ENCODE data around the gene PSEN1. TPM values are rescaled to one million over a fixed set of nuclear protein-coding genes. Genes with fewer than 3 reads are reported as not detected.

The PSEN1 gene
- total RNA-seq, 4 donors from 2014 or later, result 101 to 221 (median 135) TPM

DNA sequence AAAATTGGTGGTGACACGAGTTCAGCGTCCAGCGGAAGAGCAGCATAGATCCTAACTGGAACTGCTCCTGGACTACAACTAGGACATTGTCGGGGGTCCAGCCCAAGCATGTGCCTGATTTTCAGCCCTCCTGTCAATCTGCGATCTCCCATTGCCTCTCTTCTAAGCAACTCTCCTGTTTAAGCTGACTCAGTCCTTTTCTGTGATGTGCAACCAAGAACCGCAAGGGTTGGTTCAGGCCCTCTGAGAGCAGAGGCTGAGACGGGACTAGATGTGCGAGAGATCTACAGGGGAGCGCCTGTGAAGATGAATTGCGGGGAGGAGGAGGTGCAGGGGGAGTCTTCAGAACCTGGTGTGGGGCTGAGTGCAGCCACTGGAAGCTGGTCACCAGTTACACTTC lies 97.3 kb downstream of the PSEN1 start:
- intact Hi-C loops (cut with DNase I; ENCODE audit: low total_unique reads) (no loop called here), in situ Hi-C loops (cut with MboI; ENCODE audit: low pct_ligation_motif_present in 1 of 4, low pct_unique_long_range_greater_than_20kb in 1 of 4, low sequenced_read_pairs in 3 of 4) (no loop called here)
- Histone ChIP-seq H3K27ac (no peak overlapping the region), H3K9me3 (no peaks in the 10 kb centered on the region), H3K4me3 (no peak overlapping the region), H3K4me1 (peaks cover 14 to 32% (median 19%) of the 10 kb centered on the region in 4 donors), H3K36me3 (no peaks in the 10 kb centered on the region), H3K27me3 (peaks cover 22% of the 10 kb centered on the region)
- no peak for DNase-seq
- TF ChIP-seq POLR2AphosphoS5 (IDR thresholded peaks at IDR 0.05), result no peak
- TF ChIP-seq, protein P1, sequence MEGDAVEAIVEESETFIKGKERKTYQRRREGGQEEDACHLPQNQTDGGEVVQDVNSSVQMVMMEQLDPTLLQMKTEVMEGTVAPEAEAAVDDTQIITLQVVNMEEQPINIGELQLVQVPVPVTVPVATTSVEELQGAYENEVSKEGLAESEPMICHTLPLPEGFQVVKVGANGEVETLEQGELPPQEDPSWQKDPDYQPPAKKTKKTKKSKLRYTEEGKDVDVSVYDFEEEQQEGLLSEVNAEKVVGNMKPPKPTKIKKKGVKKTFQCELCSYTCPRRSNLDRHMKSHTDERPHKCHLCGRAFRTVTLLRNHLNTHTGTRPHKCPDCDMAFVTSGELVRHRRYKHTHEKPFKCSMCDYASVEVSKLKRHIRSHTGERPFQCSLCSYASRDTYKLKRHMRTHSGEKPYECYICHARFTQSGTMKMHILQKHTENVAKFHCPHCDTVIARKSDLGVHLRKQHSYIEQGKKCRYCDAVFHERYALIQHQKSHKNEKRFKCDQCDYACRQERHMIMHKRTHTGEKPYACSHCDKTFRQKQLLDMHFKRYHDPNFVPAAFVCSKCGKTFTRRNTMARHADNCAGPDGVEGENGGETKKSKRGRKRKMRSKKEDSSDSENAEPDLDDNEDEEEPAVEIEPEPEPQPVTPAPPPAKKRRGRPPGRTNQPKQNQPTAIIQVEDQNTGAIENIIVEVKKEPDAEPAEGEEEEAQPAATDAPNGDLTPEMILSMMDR (IDR thresholded peaks at IDR 0.05), result no peak
- no peak for TF ChIP-seq EP300 (IDR thresholded peaks at IDR 0.05; ENCODE audit: low read depth)
- TF ChIP-seq POLR2A (IDR thresholded peaks at IDR 0.05), result no peak
- WGBS, 2 donors (ENCODE audit: low coverage in 1 of 2), result 88% methylated on average over 10 of the region's 10 CpGs; no CpG with 5 or more reads in 1 of the 2 donors

DNA sequence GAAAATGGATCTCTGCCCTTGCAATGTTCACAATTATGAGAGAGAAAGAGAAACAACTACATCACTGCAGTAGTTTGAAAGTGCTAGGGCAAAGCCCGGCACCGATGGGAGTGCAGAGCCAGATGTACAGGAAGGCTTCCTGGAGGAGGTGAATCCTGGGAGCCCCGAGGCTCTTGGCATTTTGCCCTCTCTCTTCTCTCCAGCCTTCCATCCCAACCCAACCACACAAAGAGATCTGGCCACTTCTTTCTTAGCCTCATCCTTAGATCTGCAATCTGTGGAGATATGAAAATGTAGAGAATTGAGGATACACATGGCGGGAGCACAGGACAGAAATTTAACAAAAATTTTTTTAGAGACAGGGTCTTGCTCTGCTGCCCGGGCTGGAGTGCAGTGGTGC lies 97.7 kb downstream of the PSEN1 start:
- Histone ChIP-seq H3K4me3 (no peak overlapping the region), H3K9me3 (no peaks in the 10 kb centered on the region), H3K27me3 (peaks cover 25% of the 10 kb centered on the region), H3K27ac (no peak overlapping the region), H3K4me1 (peaks cover 18 to 32% (median 22%) of the 10 kb centered on the region in 4 donors), H3K36me3 (no peaks in the 10 kb centered on the region)
- TF ChIP-seq POLR2AphosphoS5 (IDR thresholded peaks at IDR 0.05), result no peak
- TF ChIP-seq, protein P1 (IDR thresholded peaks at IDR 0.05), result no peak
- no peak for TF ChIP-seq POLR2A (IDR thresholded peaks at IDR 0.05)
- no peak for TF ChIP-seq EP300 (IDR thresholded peaks at IDR 0.05; ENCODE audit: low read depth)
- intact Hi-C loops (cut with DNase I; ENCODE audit: low total_unique reads), result no loop called here
- in situ Hi-C loops (cut with MboI; ENCODE audit: low pct_ligation_motif_present in 1 of 4, low pct_unique_long_range_greater_than_20kb in 1 of 4, low sequenced_read_pairs in 3 of 4), result no loop called here
- 80 to 100% methylated on average over 1 to 5 of the region's 5 CpGs for WGBS, 2 donors (ENCODE audit: low coverage in 1 of 2)
- no peak for DNase-seq

DNA sequence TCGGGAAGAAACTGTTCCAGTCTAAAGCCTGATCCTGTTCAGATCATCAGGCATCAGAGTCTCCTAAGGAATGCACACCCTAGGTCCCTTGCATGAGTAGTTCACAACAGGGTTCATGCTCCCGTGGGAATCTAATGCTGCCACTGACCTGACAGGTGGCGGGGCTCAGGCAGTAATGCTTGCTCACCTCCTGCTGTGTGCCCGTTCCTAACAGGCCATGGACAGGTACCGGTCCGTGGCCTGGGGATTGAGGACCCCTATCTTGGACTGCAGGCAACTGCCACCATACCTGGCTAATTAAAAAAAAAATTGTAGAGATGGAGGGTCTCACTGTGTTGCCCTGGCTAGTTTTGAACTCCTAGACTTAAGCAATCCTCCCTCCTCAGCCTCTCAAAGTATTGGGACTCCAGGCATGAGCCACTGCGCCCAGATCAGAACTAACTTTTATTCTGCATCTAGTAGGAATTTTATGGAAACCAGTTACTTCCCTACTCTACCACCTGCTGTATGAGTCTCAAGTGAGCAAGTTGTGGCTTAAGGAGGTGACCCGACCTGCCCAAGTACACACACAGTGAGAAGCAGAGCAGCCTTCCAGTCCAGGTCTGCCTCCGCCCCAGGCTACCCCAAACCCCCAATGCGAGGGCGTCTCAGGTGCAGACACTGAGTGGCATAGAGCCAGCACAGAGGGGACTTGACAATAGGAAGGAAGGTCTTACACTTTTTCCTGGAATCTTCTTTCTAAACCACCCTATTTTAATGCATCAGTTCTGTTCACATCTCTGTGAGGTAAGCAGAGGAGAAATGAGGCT lies 98.5 kb downstream of the PSEN1 start:
- no peak for DNase-seq
- WGBS, 2 donors (ENCODE audit: low coverage in 1 of 2), result 74 to 100% methylated on average over 1 to 7 of the region's 11 CpGs
- intact Hi-C loops (cut with DNase I; ENCODE audit: low total_unique reads) (no loop called here), in situ Hi-C loops (cut with MboI; ENCODE audit: low pct_ligation_motif_present in 1 of 4, low pct_unique_long_range_greater_than_20kb in 1 of 4, low sequenced_read_pairs in 3 of 4) (no loop called here)
- peaks cover 33% of the 10 kb centered on the region for H3K27me3 ChIP-seq
- no peak overlapping the region for H3K4me3 ChIP-seq
- no peak overlapping the region for H3K27ac ChIP-seq
- no peaks in the 10 kb centered on the region for H3K9me3 ChIP-seq
- H3K36me3 ChIP-seq, result no peaks in the 10 kb centered on the region
- peaks cover 20 to 39% (median 27%) of the 10 kb centered on the region in 4 donors for H3K4me1 ChIP-seq
- TF ChIP-seq EP300 (IDR thresholded peaks at IDR 0.05; ENCODE audit: low read depth), result no peak

DNA sequence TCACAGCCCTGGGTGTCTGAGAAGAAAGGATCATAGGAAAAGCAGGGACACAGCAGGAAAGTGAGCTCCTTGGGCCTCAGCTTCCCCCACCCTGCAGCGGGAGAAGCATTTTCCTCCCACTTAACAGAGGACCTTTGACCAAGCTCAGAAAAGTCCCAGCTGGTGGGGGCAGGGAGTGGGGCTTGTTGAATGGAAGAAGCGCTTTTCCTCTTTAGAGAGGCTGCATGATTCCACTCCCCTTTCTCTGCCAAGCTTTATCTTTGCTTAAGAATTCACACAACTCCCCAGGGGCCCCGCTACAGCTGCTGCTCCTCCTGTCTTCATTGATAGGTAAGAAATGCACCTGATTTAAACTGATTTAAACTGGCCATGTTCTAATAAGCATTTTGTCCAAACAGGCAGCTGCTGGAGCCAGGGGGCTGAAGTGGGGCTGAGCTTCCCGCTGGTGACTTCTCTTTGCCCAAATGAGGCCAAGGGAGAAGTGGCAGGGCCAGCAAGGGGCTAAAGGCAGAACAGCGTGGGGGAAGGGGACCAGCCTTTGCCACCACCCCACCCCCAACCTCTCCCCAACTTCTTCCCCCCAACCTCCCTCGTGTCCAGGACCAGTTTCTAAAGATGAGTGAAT lies 99.3 kb downstream of the PSEN1 start:
- intact Hi-C loops (cut with DNase I; ENCODE audit: low total_unique reads) (no loop called here), in situ Hi-C loops (cut with MboI; ENCODE audit: low pct_ligation_motif_present in 1 of 4, low pct_unique_long_range_greater_than_20kb in 1 of 4, low sequenced_read_pairs in 3 of 4) (no loop called here)
- no peaks in the 10 kb centered on the region for H3K36me3 ChIP-seq
- DNase-seq, result no peak
- no peak overlapping the region for H3K27ac ChIP-seq
- no peaks in the 10 kb centered on the region for H3K9me3 ChIP-seq
- no peak for TF ChIP-seq EP300 (IDR thresholded peaks at IDR 0.05; ENCODE audit: low read depth)
- TF ChIP-seq POLR2AphosphoS5 (IDR thresholded peaks at IDR 0.05), result no peak
- TF ChIP-seq, protein P1 (IDR thresholded peaks at IDR 0.05), result no peak
- no peak for TF ChIP-seq POLR2A (IDR thresholded peaks at IDR 0.05)
- peaks cover 23 to 47% (median 29%) of the 10 kb centered on the region in 4 donors for H3K4me1 ChIP-seq
- no peak overlapping the region for H3K4me3 ChIP-seq
- H3K27me3 ChIP-seq, result peaks cover 41% of the 10 kb centered on the region
- WGBS, 2 donors (ENCODE audit: low coverage in 1 of 2), result 54% methylated on average over 6 of the region's 6 CpGs; no CpG with 5 or more reads in 1 of the 2 donors

All from transverse colon (tissue), 4 donors.